Thyroid gland (tissue), 4 donors: ENCODE data around the gene CALB2. TPM values are rescaled to one million over a fixed set of nuclear protein-coding genes. Genes with fewer than 3 reads are reported as not detected.

Experiments
- DNase-seq, 2 donors: peaks; one replicate each; pipeline ENCODE4 v3.0.0-alpha.2; 2019
- H3K27ac ChIP-seq, 3 donors: fragments of 200-600 bp; sonication (generic); 1 replicate in 2 of 3; 2 replicates in 1 of 3; pipeline ENCODE4 v1.5.1; 2016 to 2019; ENCODE audit warnings: mild to moderate bottlenecking in 1 of 3, moderate library complexity in 1 of 3
- H3K27me3 ChIP-seq: fragments of 200-600 bp; sonication (generic); one replicate; pipeline ENCODE4 v1.5.1; 2019
- H3K36me3 ChIP-seq, 2 donors: fragments of 200-600 bp; sonication (generic); one replicate each; pipeline ENCODE4 v1.5.1; 2016 to 2019
- H3K4me1 ChIP-seq, 2 donors: fragments of 200-600 bp; sonication (generic); one replicate each; pipeline ENCODE4 v1.5.1; 2017 to 2019
- H3K4me3 ChIP-seq, 3 donors: fragments of 200-600 bp; sonication (generic); replicated peaks in 1 of 3; 1 replicate in 2 of 3; 2 replicates in 1 of 3; pipeline ENCODE4 v1.5.1; 2016; ENCODE audit warnings: mild to moderate bottlenecking in 1 of 3
- H3K9me3 ChIP-seq: fragments of 200-600 bp; sonication (generic); one replicate; pipeline ENCODE4 v1.5.1; 2017
- POLR2A ChIP-seq, 2 donors: fragments of 450-650 bp; IDR thresholded peaks; one replicate each; pipeline ENCODE4 v1.6.1; 2017; ENCODE audit warnings: antibody characterized with exemption in 2 of 2, mild to moderate bottlenecking in 2 of 2, moderate library complexity in 1 of 2
- WGBS, 2 donors: methylation state at CpG; one replicate each; pipeline ENCODE4 v1.1.5; 2017; 5-methylcytosine and 5-hydroxymethylcytosine counted together
- intact Hi-C: fragments of 100-400 bp; cut with DNase I; formaldehyde crosslinking; loops from one replicate; pipeline ENCODE4 v1.15.1; 2023
- total RNA-seq, 4 donors: library from RNA; depleted of rRNA; stranded (reverse); fragments of >200 nt; gene quantifications; one replicate each; pipeline ENCODE4 v1.2.3, GENCODE V29; 2016
- TF ChIP-seq, protein P1 (sequence below), 6 experiments: fragments of 200-600 bp in 3 of 6; fragments of 450-650 bp in 3 of 6; sonication (generic) in 3 of 6; IDR thresholded peaks; one replicate each; pipeline ENCODE4 v1.5.1; 2016 to 2019; ENCODE audit warnings: antibody characterized with exemption in 6 of 6, mild to moderate bottlenecking in 2 of 6, inconsistent platforms in 1 of 6, moderate library complexity in 1 of 6

Gene CALB2
- total RNA-seq, 4 donors from 2014 or later, result 0.81 TPM; not detected in 3

DNA sequence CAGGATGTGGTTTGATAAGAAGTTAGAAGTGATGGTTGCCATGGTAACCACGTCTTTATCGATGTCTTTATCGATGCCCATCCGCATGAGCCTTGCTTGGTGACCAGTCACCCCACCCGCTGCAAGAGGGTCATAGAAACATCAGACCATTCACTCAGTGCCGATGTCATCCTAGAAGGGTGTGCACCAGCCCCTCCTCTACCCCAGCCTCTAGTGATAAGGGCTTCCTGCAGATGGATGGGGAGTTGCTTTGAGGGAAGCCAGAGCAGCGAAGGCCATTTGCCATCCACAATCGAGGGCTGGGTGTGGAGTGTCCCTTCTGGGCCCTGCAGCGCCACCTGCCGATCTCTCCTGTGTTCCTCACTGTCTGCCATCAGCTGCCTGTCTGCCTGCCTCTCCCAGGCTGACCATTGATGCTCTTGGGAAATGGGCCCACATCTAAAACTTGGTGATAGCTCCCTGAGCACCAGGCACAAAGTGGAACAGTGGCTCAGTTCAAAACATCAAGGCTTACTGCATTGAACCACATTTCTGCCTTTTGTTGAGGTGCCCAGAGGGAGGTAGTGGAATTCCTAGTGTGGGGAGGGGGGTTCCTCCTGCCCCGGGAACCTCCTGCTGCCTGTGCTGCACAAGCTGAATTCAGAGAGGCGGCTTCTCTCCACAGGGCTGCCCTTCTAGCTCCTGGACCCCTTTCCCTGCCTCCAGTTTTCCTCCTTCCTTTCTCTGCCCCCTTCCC, 8.9 kb downstream of the CALB2 start:
- Histone ChIP-seq H3K4me3 (no peak overlapping the region), H3K9me3 (no peaks in the 10 kb centered on the region), H3K27ac (no peak overlapping the region), H3K4me1 (no peaks in the 10 kb centered on the region), H3K27me3 (no peaks in the 10 kb centered on the region), H3K36me3 (no peaks in the 10 kb centered on the region)
- TF ChIP-seq, protein P1, sequence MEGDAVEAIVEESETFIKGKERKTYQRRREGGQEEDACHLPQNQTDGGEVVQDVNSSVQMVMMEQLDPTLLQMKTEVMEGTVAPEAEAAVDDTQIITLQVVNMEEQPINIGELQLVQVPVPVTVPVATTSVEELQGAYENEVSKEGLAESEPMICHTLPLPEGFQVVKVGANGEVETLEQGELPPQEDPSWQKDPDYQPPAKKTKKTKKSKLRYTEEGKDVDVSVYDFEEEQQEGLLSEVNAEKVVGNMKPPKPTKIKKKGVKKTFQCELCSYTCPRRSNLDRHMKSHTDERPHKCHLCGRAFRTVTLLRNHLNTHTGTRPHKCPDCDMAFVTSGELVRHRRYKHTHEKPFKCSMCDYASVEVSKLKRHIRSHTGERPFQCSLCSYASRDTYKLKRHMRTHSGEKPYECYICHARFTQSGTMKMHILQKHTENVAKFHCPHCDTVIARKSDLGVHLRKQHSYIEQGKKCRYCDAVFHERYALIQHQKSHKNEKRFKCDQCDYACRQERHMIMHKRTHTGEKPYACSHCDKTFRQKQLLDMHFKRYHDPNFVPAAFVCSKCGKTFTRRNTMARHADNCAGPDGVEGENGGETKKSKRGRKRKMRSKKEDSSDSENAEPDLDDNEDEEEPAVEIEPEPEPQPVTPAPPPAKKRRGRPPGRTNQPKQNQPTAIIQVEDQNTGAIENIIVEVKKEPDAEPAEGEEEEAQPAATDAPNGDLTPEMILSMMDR (IDR thresholded peaks at IDR 0.05), result peak in 2 of 6 experiments; percentile 11 to 26
- TF ChIP-seq POLR2A (IDR thresholded peaks at IDR 0.05), result no peak
- 52 to 57% methylated on average over 12 of the region's 12 CpGs for WGBS, 2 donors
- DNase-seq, result peak; percentile 19
- intact Hi-C loops, result no loop called here

DNA sequence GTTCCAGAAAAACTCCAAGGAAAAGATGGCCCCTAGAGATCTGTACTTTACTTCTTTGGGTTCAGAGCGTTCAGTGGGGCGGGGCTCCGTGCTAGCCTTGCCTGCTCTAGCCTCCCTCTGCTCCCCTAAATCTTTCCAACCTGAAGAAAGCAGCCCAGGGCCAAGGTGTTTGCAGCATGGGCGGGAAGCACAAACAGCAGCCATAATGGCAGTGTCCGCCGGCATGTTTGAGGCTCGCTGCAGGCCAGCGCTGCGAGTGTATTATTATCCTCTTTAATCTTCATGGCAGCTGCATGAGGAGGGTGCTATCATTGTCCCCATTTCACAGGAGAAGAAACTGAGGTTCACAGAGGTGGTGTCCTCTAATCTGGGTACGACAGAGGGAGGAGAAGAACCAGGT, 10.4 kb downstream of the CALB2 start:
- WGBS, 2 donors, result 70 to 89% methylated on average over 10 of the region's 10 CpGs
- no peak for DNase-seq
- no peaks in the 10 kb centered on the region for H3K4me1 ChIP-seq
- H3K36me3 ChIP-seq, result no peaks in the 10 kb centered on the region
- H3K27ac ChIP-seq, result no peak overlapping the region
- no peaks in the 10 kb centered on the region for H3K27me3 ChIP-seq
- intact Hi-C loops, result no loop called here
- H3K9me3 ChIP-seq, result no peaks in the 10 kb centered on the region
- no peak overlapping the region for H3K4me3 ChIP-seq
- no peak for TF ChIP-seq POLR2A (IDR thresholded peaks at IDR 0.05)
- TF ChIP-seq, protein P1 (IDR thresholded peaks at IDR 0.05), result no peak

DNA sequence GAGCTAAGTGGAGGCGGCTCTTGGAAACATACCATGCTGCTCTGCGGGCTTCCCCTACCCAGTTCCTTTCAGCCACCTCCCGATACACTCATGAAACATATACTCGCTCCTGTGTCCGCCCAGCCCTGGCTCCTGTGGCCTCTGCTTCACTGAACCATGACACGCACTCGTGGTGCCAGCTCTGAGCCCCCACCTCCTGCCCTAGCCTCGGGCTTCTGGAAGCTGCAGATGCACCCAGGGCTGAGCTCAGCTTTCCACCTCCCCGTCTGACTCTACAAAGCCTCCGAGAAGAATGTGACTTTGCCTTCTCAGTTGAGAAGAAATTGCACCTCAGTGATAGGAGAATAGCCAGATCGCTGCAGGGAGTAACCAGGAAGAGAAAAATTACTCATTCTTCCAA, 11.0 kb downstream of the CALB2 start:
- DNase-seq, result peak; percentile 4 to 9
- Histone ChIP-seq H3K36me3 (no peaks in the 10 kb centered on the region), H3K4me1 (no peaks in the 10 kb centered on the region), H3K27ac (no peak overlapping the region), H3K27me3 (no peaks in the 10 kb centered on the region), H3K9me3 (no peaks in the 10 kb centered on the region), H3K4me3 (no peak overlapping the region)
- TF ChIP-seq, protein P1 (IDR thresholded peaks at IDR 0.05), result no peak
- TF ChIP-seq POLR2A (IDR thresholded peaks at IDR 0.05), result no peak
- intact Hi-C loops, result no loop called here
- WGBS, 2 donors, result 32 to 34% methylated on average over 9 to 10 of the region's 11 CpGs

DNA sequence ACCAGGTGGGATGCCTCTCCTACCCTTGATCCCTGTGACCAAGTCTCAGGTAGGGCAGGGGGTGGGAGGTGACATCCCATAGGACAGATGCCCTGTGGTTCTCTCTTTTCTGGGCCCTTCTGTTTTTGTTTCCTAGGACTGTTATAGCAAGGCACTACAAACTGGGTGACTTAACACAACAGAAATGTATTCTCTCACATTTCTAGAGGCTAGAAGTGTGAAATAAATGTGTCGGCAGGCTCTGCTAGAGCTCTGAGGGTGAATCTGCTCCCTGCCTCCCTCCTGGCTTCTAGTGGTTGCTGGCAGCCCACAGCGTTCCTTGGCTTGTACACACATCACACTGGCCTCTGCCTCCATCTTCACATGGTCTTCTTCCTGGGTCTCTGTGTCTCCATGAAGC, 12.7 kb downstream of the CALB2 start:
- Histone ChIP-seq H3K36me3 (no peaks in the 10 kb centered on the region), H3K27me3 (no peaks in the 10 kb centered on the region), H3K4me3 (no peak overlapping the region), H3K4me1 (no peaks in the 10 kb centered on the region), H3K27ac (no peak overlapping the region), H3K9me3 (no peaks in the 10 kb centered on the region)
- TF ChIP-seq, protein P1 (IDR thresholded peaks at IDR 0.05), result no peak
- TF ChIP-seq POLR2A (IDR thresholded peaks at IDR 0.05), result no peak
- 63 to 70% methylated on average over 2 of the region's 2 CpGs for WGBS, 2 donors
- intact Hi-C loops, result no loop called here
- no peak for DNase-seq

DNA sequence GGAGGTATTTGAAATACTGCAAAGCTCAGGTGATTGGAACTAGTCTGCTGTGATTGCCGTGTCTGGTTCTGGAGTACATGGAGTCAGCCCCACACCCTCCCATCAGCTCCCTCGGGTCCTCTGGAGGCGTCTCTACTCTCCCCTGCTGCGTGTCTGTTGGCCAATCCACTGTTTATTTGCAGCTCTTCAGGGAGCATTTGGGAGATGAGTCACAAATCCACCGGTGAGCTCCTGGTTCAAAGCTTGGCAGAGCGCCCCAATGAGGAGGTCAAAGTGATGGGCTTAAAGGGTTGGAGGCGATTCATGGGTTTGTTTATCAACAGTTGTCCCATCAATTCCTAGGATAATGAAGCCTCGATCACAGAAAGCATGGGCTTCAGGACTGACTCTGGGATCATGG, 14.6 kb downstream of the CALB2 start:
- Histone ChIP-seq H3K27ac (no peak overlapping the region), H3K9me3 (no peaks in the 10 kb centered on the region), H3K4me1 (no peaks in the 10 kb centered on the region), H3K4me3 (no peak overlapping the region), H3K36me3 (no peaks in the 10 kb centered on the region), H3K27me3 (no peaks in the 10 kb centered on the region)
- TF ChIP-seq, protein P1 (IDR thresholded peaks at IDR 0.05), result no peak
- TF ChIP-seq POLR2A (IDR thresholded peaks at IDR 0.05), result no peak
- intact Hi-C loops, result no loop called here
- WGBS, 2 donors, result 70 to 76% methylated on average over 4 to 8 of the region's 8 CpGs
- no peak for DNase-seq
